SK-N-SH (cell line): ENCODE measurements around the gene MYO1F. TPM values are rescaled to one million over a fixed set of nuclear protein-coding genes. Genes with fewer than 3 reads are reported as not detected.

Experiments used
- CTCF ChIA-PET: fragments of 300-600, 350-600 bp; formaldehyde crosslinking; extraction: SDS; loops from one replicate; lab custom pipeline; 2021; lab: Yijun Ruan, JAX
- POLR2A ChIA-PET: fragments of 350-600 bp; sonication (Branson Sonifier 250); formaldehyde crosslinking; extraction: SDS; loops from one replicate; lab custom pipeline; 2020; ENCODE audit warnings: antibody characterized with exemption, inconsistent platforms; lab: Yijun Ruan, JAX
- DNase-seq: peaks from one replicate; pipeline ENCODE4 v3.0.0; 2012
- H2AFZ ChIP-seq: fragments of 200-600 bp; sonication (generic); 2 replicates; pipeline ENCODE4 v1.8.1; 2016; ENCODE audit warnings: antibody characterized with exemption, mild to moderate bottlenecking, low read depth
- H3F3A ChIP-seq: fragments of 200-600 bp; sonication (generic); replicated peaks from 2 replicates; pipeline ENCODE3; 2016; ENCODE audit warnings: antibody characterized with exemption, mild to moderate bottlenecking; ENCODE audit not compliant: insufficient read depth
- H3K27ac ChIP-seq, 2 experiments: fragments of 200-500 bp in 1 of 2; fragments of 200-600 bp in 1 of 2; sonication (Bioruptor generic) in 1 of 2; sonication (generic), shearing (Covaris generic) in 1 of 2; 2 replicates each; pipeline versions ENCODE4 v1.5.1 to v1.6.1; 2014 to 2016; ENCODE audit warnings: low read depth in 2 of 2, inconsistent platforms in 1 of 2, low read length in 1 of 2, mild to moderate bottlenecking in 1 of 2, mixed read lengths in 1 of 2
- H3K27me3 ChIP-seq: fragments of 200-600 bp; sonication (generic), shearing (Covaris generic); 2 replicates; pipeline ENCODE4 v1.6.1; 2016; ENCODE audit warnings: mixed run types; ENCODE audit not compliant: insufficient read depth
- H3K36me3 ChIP-seq, 2 experiments: fragments of 200-500 bp in 1 of 2; fragments of 200-600 bp in 1 of 2; sonication (Bioruptor generic) in 1 of 2; sonication (generic) in 1 of 2; replicated peaks in 1 of 2; 2 replicates each; pipeline versions ENCODE3 to v1.5.1; 2014 to 2016; ENCODE audit warnings: low read length in 1 of 2, mild to moderate bottlenecking in 1 of 2; ENCODE audit not compliant: insufficient read depth in 2 of 2, control insufficient read depth in 1 of 2
- H3K4me1 ChIP-seq, 2 experiments: fragments of 200-500 bp in 1 of 2; fragments of 200-600 bp in 1 of 2; sonication (Bioruptor generic) in 1 of 2; sonication (generic), shearing (Covaris generic) in 1 of 2; 2 replicates each; pipeline versions ENCODE4 v1.5.1 to v1.6.1; 2014 to 2016; ENCODE audit warnings: low read depth in 1 of 2, low read length in 1 of 2, mixed run types in 1 of 2; ENCODE audit not compliant: insufficient read depth in 2 of 2, control insufficient read depth in 1 of 2
- H3K4me2 ChIP-seq: fragments of 200-600 bp; sonication (generic), shearing (Covaris generic); 2 replicates; pipeline ENCODE4 v1.6.1; 2017; ENCODE audit warnings: mixed run types
- H3K4me3 ChIP-seq, 2 experiments: fragments of 200-500 bp in 1 of 2; fragments of 200-600 bp in 1 of 2; sonication (Bioruptor generic) in 1 of 2; sonication (generic), shearing (Covaris generic) in 1 of 2; 2 replicates each; pipeline versions ENCODE4 v1.5.1 to v1.8.1; 2014 to 2016; ENCODE audit warnings: low read depth in 2 of 2, inconsistent platforms in 1 of 2, low read length in 1 of 2, mild to moderate bottlenecking in 1 of 2, mixed read lengths in 1 of 2, moderate library complexity in 1 of 2
- H3K79me2 ChIP-seq: fragments of 200-600 bp; sonication (generic); 2 replicates; pipeline ENCODE4 v1.8.1; 2017; ENCODE audit warnings: mild to moderate bottlenecking; ENCODE audit not compliant: insufficient read depth
- H3K9ac ChIP-seq: fragments of 200-600 bp; sonication (generic); 2 replicates; pipeline ENCODE4 v1.6.1; 2017; ENCODE audit warnings: mixed run types
- H3K9me2 ChIP-seq: fragments of 200-600 bp; sonication (generic); 2 replicates; pipeline ENCODE4 v1.6.1; 2017; ENCODE audit warnings: mixed run types
- H3K9me3 ChIP-seq: fragments of 200-600 bp; sonication (generic); 2 replicates; pipeline ENCODE4 v1.6.1; 2017; ENCODE audit warnings: mixed run types, mild to moderate bottlenecking, moderate library complexity
- H4K20me1 ChIP-seq: fragments of 200-600 bp; sonication (generic); 2 replicates; pipeline ENCODE4 v1.6.1; 2017; ENCODE audit warnings: mild to moderate bottlenecking, mixed run types; ENCODE audit not compliant: insufficient read depth
- ELF1 ChIP-seq: IDR thresholded peaks from 2 replicates; pipeline ENCODE4 v1.4.0; 2012
- EZH2phosphoT487 ChIP-seq: fragments of 200-600 bp; sonication (generic); IDR thresholded peaks from 2 replicates; pipeline ENCODE4 v1.6.1; 2017; ENCODE audit warnings: low read depth, mixed run types, mild to moderate bottlenecking, antibody characterized with exemption, moderate library complexity, borderline replicate concordance
- FOXJ3 ChIP-seq: sonication (generic); formaldehyde crosslinking; IDR thresholded peaks from 2 replicates; pipeline ENCODE4 v1.5.1; 2020; ENCODE audit warnings: mild to moderate bottlenecking, missing genetic modification reagents
- GABPA ChIP-seq: IDR thresholded peaks from 2 replicates; pipeline ENCODE4 v1.4.0; 2012; ENCODE audit warnings: low read depth, mild to moderate bottlenecking
- GATA2 ChIP-seq: sonication (generic); formaldehyde crosslinking; IDR thresholded peaks from 2 replicates; pipeline ENCODE4 v1.5.0; 2020; ENCODE audit warnings: mild to moderate bottlenecking, missing genetic modification reagents
- MEF2A ChIP-seq: IDR thresholded peaks from 2 replicates; pipeline ENCODE4 v1.4.0; 2012; ENCODE audit warnings: low read depth, borderline replicate concordance
- MXI1 ChIP-seq: IDR thresholded peaks from 2 replicates; pipeline ENCODE4 v1.6.1; 2012; ENCODE audit warnings: mild to moderate bottlenecking, low read depth, low read length, improper control_type of control experiment
- NRF1 ChIP-seq: IDR thresholded peaks from 2 replicates; pipeline ENCODE4 v1.6.1; 2012; ENCODE audit warnings: low read depth, mild to moderate bottlenecking, low read length
- POLR2AphosphoS5 ChIP-seq: IDR thresholded peaks from 2 replicates; pipeline ENCODE4 v1.6.1; 2012; ENCODE audit warnings: low read depth, low read length
- RAD21 ChIP-seq: IDR thresholded peaks from 2 replicates; pipeline ENCODE4 v1.6.1; 2012; ENCODE audit warnings: mild to moderate bottlenecking, low read length
- RCOR1 ChIP-seq: fragments of 150-350 bp; IDR thresholded peaks from 2 replicates; pipeline ENCODE4 v1.6.1; 2017; ENCODE audit warnings: antibody characterized with exemption, low read length
- RFX5 ChIP-seq: IDR thresholded peaks from 2 replicates; pipeline ENCODE4 v1.6.1; 2012; ENCODE audit warnings: mild to moderate bottlenecking, improper control_type of control experiment, low read length
- RXRA ChIP-seq: IDR thresholded peaks from 2 replicates; pipeline ENCODE4 v1.4.0; 2012; ENCODE audit warnings: low read depth, mild to moderate bottlenecking, borderline replicate concordance
- SIN3A ChIP-seq: IDR thresholded peaks from 2 replicates; pipeline ENCODE4 v1.6.1; 2012; ENCODE audit warnings: low read depth, mild to moderate bottlenecking, low read length, moderate library complexity, borderline replicate concordance
- SMC3 ChIP-seq: IDR thresholded peaks from 2 replicates; pipeline ENCODE4 v1.6.1; 2012; ENCODE audit warnings: low read depth, low read length, improper control_type of control experiment
- TAF1 ChIP-seq: IDR thresholded peaks from 2 replicates; pipeline ENCODE4 v1.6.1; 2012; ENCODE audit warnings: low read depth, mild to moderate bottlenecking, low read length, moderate library complexity, borderline replicate concordance
- USF2 ChIP-seq: fragments of 150-350 bp; IDR thresholded peaks from 2 replicates; pipeline ENCODE4 v1.6.1; 2017; ENCODE audit warnings: antibody characterized with exemption, low read length, low read depth, borderline replicate concordance
- WGBS: methylation state at CpG from one replicate; pipeline ENCODE4 v1.1.6; 2017; ENCODE audit warnings: low lambda C conversion rate; 5-methylcytosine and 5-hydroxymethylcytosine counted together
- polyA plus RNA-seq, 3 experiments: library from polyadenylated mRNA; depleted of rRNA; stranded (reverse); fragments of >200 nt; gene quantifications; 2 replicates each; pipeline ENCODE4 v1.2.3, GENCODE V29; 2012
- TF ChIP-seq, protein P1 (sequence below): IDR thresholded peaks from 2 replicates; pipeline ENCODE4; 2012
- TF ChIP-seq, protein P2 (sequence below): IDR thresholded peaks from 2 replicates; pipeline ENCODE4 v1.4.0; 2012; ENCODE audit warnings: low read depth
- TF ChIP-seq, protein P3 (sequence below): fragments of 200-600 bp; sonication (generic); IDR thresholded peaks from 2 replicates; pipeline ENCODE4 v1.6.1; 2017; ENCODE audit warnings: antibody characterized with exemption, mild to moderate bottlenecking, moderate library complexity

Gene MYO1F
- polyA plus RNA-seq, 1 of the 3 experiments (the other 2 are of a cell fraction): 0.51 TPM

DNA sequence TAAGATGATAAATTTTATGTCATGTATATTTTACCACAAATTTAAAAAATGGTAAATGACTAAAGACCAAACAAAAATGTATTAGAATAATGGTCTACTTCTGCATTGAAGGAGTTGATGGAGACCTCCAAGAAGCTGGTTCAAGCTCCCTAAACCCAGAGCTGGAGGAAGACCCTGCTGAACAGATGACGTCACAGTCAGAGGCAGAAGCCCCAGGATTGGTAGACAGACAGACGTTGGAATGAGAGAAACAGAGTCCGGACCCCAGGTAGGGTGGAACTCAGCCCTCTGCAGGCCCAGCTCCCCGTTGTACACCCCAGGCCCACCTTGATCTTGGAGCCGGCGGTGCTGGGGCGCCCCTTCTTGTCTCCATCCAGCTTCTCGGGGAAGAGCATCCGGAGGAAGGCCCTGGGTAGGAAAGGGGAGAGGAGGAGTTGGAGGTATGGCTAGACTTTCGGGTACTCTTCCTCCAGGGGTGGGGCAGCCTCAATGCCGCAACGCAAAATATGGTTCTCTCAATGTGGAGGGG lies 37.6 kb downstream of the MYO1F start:
- no peak for TF ChIP-seq RXRA
- TF ChIP-seq MEF2A: no peak
- TF ChIP-seq EZH2phosphoT487: no peak
- no peak for TF ChIP-seq GABPA
- TF ChIP-seq MXI1: no peak
- TF ChIP-seq, protein P1, sequence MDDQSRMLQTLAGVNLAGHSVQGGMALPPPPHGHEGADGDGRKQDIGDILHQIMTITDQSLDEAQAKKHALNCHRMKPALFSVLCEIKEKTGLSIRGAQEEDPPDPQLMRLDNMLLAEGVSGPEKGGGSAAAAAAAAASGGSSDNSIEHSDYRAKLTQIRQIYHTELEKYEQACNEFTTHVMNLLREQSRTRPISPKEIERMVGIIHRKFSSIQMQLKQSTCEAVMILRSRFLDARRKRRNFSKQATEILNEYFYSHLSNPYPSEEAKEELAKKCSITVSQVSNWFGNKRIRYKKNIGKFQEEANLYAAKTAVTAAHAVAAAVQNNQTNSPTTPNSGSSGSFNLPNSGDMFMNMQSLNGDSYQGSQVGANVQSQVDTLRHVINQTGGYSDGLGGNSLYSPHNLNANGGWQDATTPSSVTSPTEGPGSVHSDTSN: no peak
- TF ChIP-seq, protein P2, sequence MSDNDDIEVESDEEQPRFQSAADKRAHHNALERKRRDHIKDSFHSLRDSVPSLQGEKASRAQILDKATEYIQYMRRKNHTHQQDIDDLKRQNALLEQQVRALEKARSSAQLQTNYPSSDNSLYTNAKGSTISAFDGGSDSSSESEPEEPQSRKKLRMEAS: no peak
- no peak for TF ChIP-seq RAD21
- TF ChIP-seq GATA2 (CRISPR knock-in tag): no peak
- no peak for TF ChIP-seq SIN3A
- no peak for TF ChIP-seq ELF1
- TF ChIP-seq SMC3: no peak
- TF ChIP-seq TAF1: no peak
- TF ChIP-seq NRF1: no peak
- TF ChIP-seq USF2: no peak
- no peak for TF ChIP-seq POLR2AphosphoS5
- TF ChIP-seq, protein P3, sequence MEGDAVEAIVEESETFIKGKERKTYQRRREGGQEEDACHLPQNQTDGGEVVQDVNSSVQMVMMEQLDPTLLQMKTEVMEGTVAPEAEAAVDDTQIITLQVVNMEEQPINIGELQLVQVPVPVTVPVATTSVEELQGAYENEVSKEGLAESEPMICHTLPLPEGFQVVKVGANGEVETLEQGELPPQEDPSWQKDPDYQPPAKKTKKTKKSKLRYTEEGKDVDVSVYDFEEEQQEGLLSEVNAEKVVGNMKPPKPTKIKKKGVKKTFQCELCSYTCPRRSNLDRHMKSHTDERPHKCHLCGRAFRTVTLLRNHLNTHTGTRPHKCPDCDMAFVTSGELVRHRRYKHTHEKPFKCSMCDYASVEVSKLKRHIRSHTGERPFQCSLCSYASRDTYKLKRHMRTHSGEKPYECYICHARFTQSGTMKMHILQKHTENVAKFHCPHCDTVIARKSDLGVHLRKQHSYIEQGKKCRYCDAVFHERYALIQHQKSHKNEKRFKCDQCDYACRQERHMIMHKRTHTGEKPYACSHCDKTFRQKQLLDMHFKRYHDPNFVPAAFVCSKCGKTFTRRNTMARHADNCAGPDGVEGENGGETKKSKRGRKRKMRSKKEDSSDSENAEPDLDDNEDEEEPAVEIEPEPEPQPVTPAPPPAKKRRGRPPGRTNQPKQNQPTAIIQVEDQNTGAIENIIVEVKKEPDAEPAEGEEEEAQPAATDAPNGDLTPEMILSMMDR: no peak
- TF ChIP-seq RCOR1: no peak
- TF ChIP-seq RFX5: no peak
- TF ChIP-seq FOXJ3 (CRISPR knock-in tag): no peak
- ChIA-PET POLR2A (no interaction called here), CTCF (interaction anchor here (1.0 kb wide), 1 partner anchor 41 kb away, joined by 6 read pairs; no protein-coding TSS in a partner anchor)
- Histone ChIP-seq H3K4me1 (no peaks in the 10 kb centered on the region), H3K9ac (no peak overlapping the region), H3K9me2 (no peaks in the 10 kb centered on the region), H3K9me3 (no peaks in the 10 kb centered on the region), H3K27me3 (no peaks in the 10 kb centered on the region; the same call in 1 of the 2 replicates), H3K27ac (no peak overlapping the region), H4K20me1 (no peaks in the 10 kb centered on the region), H3K36me3 (no peaks in the 10 kb centered on the region), H3F3A (peaks cover 9% of the 10 kb centered on the region), H3K79me2 (no peaks in the 10 kb centered on the region), H2AFZ (no peak overlapping the region), H3K4me2 (no peak overlapping the region), H3K4me3 (no peak overlapping the region)
- DNase-seq: no peak
- 82% methylated on average over 12 of the region's 12 CpGs for WGBS
